ENCODE results near the gene CAPN1. TPM values are rescaled to one million over a fixed set of nuclear protein-coding genes. Genes with fewer than 3 reads are reported as not detected.

The CAPN1 gene
- polyA plus RNA-seq, 1 of the 3 experiments (the other 2 are of a cell fraction): 92.2 TPM

- Histone ChIP-seq H3F3A (replicated peaks; ENCODE audit: insufficient read depth) (no peaks in the 10 kb centered on the region), H3K9me2 (no peaks in the 10 kb centered on the region), H3K4me3 (ENCODE audit: low read depth in 2 of 2, low read length in 1 of 2) (peak overlapping the region; percentile 95 to 98), H3K9ac (peak overlapping the region; percentile 93), H3K9me3 (no peaks in the 10 kb centered on the region), H3K4me1 (ENCODE audit: control insufficient read depth in 1 of 2, insufficient read depth in 2 of 2, low read depth in 1 of 2, low read length in 1 of 2) (peaks cover 0 to 18% of the 10 kb centered on the region in 2 experiments; a peak in 2 of 4 replicates), H3K4me2 (peak overlapping the region; percentile 98), H2AFZ (ENCODE audit: low read depth) (peak overlapping the region; percentile 79), H3K79me2 (ENCODE audit: insufficient read depth) (peaks cover 51% of the 10 kb centered on the region), H3K36me3 (replicated peaks in 1 of 2; ENCODE audit: control insufficient read depth in 1 of 2, insufficient read depth in 2 of 2, low read length in 1 of 2) (peaks cover 0 to 16% of the 10 kb centered on the region in 2 experiments), H3K27me3 (ENCODE audit: insufficient read depth) (no peaks in the 10 kb centered on the region), H3K27ac (ENCODE audit: low read depth in 2 of 2, low read length in 1 of 2) (peak overlapping the region in 1 of 2 experiments; percentile 75; a peak in 2 of 4 replicates), H4K20me1 (ENCODE audit: insufficient read depth) (peaks cover 4% of the 10 kb centered on the region; the same call in 1 of the 2 replicates)
- ChIA-PET POLR2A (interaction anchor here (0.7 to 3.3 kb wide), 6 partner anchors 31 to 70 kb away, joined by 3 to 25 read pairs (median 4); partner anchors contain the start of genes FAU, MRPL49, SYVN1 and ZNHIT2), CTCF (interaction anchor here (0.7 to 4.8 kb wide), 29 partner anchors 8 to 168 kb away, joined by 3 to 46 read pairs (median 5); partner anchors contain the start of genes FAU, MRPL49, POLA2 and SPDYC)
- DNase-seq: peak; percentile 96
- no peak for TF ChIP-seq USF1 (IDR thresholded peaks at IDR 0.05; ENCODE audit: borderline replicate concordance, low read depth)
- TF ChIP-seq FOXJ3 (CRISPR knock-in tag; IDR thresholded peaks at IDR 0.05): peak; percentile 47; the same call in 1 of the 2 replicates
- TF ChIP-seq REST (IDR thresholded peaks at IDR 0.05; ENCODE audit: low read depth, low read length): no peak
- TF ChIP-seq RAD21 (IDR thresholded peaks at IDR 0.05; ENCODE audit: low read length): peak; percentile 62
- TF ChIP-seq RFX5 (IDR thresholded peaks at IDR 0.05; ENCODE audit: low read length): no peak
- no peak for TF ChIP-seq TCF12 (IDR thresholded peaks at IDR 0.05)
- no peak for TF ChIP-seq ELF1 (IDR thresholded peaks at IDR 0.05)
- 0 out of 2 replicates have a peak, but pooled peaks have one; percentile 37 for TF ChIP-seq MXI1 (IDR thresholded peaks at IDR 0.05; ENCODE audit: low read depth, low read length)
- TF ChIP-seq CTCF (IDR thresholded peaks at IDR 0.05): peak; percentile 53
- WGBS (ENCODE audit: low lambda C conversion rate): 0% methylated on average over 8 of the region's 60 CpGs
Observed at GRCh38 chr11:65180877-65181568, 705 bp upstream of the CAPN1 start.
